SJCRH30 (cell line): ENCODE results near the gene PTPRM. TPM values are rescaled to one million over a fixed set of nuclear protein-coding genes. Genes with fewer than 3 reads are reported as not detected.

Experiments used
- DNase-seq, 2 experiments: peaks; one replicate each; pipeline ENCODE4 v3.0.0-alpha.2; 2015 to 2020
- H3K27ac ChIP-seq: fragments of 250-450 bp; sonication (Bioruptor Pico); 2 replicates; pipeline ENCODE4 v1.5.1; 2020; ENCODE audit warnings: mild to moderate bottlenecking, moderate library complexity
- H3K27me3 ChIP-seq: fragments of 250-450 bp; sonication (Bioruptor Pico); 2 replicates; pipeline ENCODE4 v1.5.1; 2020; ENCODE audit warnings: mild to moderate bottlenecking, moderate library complexity
- H3K36me3 ChIP-seq: fragments of 250-450 bp; sonication (Bioruptor Pico); 2 replicates; pipeline ENCODE4 v1.5.1; 2020; ENCODE audit warnings: mild to moderate bottlenecking, moderate library complexity
- H3K4me1 ChIP-seq: fragments of 250-450 bp; sonication (Bioruptor Pico); 2 replicates; pipeline ENCODE4 v1.5.1; 2020; ENCODE audit warnings: mild to moderate bottlenecking, moderate library complexity
- H3K4me3 ChIP-seq: fragments of 250-450 bp; sonication (Bioruptor Pico); 2 replicates; pipeline ENCODE4 v1.5.1; 2020; ENCODE audit warnings: mild to moderate bottlenecking, moderate library complexity
- H3K9me3 ChIP-seq: fragments of 250-450 bp; sonication (Bioruptor Pico); replicated peaks from 2 replicates; pipeline ENCODE4 v1.5.1; 2020; ENCODE audit warnings: mild to moderate bottlenecking, moderate library complexity
- total RNA-seq: library from RNA; depleted of rRNA; stranded (reverse); fragments of >200 nt; shearing (Covaris generic); gene quantifications from 2 replicates; pipeline ENCODE4 v1.2.3, GENCODE V29; 2014

The PTPRM gene
- total RNA-seq, 1 experiment from 2014 or later: 10.1 TPM

DNA sequence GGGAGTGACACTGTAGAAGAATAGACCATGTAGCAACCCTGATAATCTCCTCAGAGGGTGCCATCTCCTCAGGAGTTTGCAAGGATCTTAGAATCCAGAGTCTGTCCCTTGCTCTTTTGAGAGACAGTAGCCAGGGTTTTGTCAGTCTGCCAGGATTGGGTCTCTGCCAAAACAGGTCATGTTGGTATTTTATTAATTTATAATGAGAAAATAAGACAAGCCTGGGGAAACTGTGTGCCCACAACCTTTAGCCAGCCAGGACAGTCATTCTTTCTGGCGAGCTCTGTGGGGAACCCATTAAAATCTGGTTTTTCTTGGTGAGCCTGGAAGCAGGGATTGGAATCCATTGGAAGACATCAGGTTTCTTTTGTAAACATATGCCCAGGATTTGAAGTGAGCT is 78.6 kb downstream of the PTPRM start:
- Histone ChIP-seq H3K27ac (no peak overlapping the region), H3K4me1 (no peaks in the 10 kb centered on the region), H3K4me3 (no peak overlapping the region), H3K9me3 (no peaks in the 10 kb centered on the region), H3K36me3 (no peaks in the 10 kb centered on the region), H3K27me3 (no peaks in the 10 kb centered on the region)
- no peak for DNase-seq

DNA sequence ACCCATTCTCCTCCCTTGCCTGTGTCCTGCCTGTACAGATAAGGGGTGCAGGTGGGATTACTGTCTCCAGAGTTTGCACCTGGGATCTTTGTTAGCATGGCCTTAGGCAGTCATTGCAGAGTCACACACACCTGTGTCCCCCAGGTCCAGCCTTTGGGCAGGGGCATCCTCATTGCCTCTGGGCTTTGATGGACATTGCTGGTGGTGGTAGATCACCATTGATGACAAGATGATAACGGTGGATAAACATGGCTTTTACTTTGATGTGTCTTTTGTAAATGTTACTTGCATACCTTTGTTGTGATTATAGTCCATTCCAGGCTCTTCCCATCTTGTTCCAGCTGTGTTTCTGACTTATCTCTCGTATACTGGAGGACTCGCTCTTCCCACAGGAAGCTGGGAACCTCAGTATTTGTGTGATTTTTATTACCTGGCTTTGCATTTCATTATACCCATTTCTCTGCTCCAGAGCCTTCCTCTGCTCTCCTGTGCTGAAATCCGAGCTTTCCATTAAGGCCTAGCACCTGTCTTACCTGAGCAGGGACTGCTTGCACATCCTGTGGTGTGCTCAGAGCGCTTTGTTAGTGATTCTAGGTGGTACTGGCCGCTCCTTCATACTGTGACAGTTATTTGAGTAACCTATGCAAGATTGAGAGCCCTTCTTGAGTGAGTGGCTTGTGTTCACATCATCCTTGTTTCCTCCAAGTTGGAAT is 79.2 kb downstream of the PTPRM start:
- no peak for DNase-seq
- Histone ChIP-seq H3K27me3 (no peaks in the 10 kb centered on the region), H3K4me3 (no peak overlapping the region), H3K9me3 (no peaks in the 10 kb centered on the region), H3K4me1 (no peaks in the 10 kb centered on the region), H3K27ac (no peak overlapping the region), H3K36me3 (no peaks in the 10 kb centered on the region)

DNA sequence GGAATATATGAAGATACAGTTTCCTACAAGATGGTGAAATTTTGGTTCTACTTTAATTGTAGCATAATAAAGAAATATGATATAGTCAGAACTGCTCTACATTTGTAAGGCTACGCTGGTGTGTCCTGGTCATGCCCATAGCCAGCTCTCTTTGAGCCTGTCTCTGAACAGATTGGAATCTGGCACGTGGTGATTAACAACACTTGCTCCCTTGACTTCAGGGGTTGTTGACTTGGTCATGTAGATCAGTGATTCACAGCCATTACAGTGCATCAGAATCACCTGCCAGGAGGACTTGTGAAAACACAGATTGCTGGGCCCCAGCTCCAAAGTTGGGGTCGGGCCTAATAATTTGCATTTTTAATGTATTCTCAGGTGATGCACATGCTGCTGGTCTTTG is 80.4 kb downstream of the PTPRM start:
- Histone ChIP-seq H3K27me3 (no peaks in the 10 kb centered on the region), H3K36me3 (no peaks in the 10 kb centered on the region), H3K27ac (no peak overlapping the region), H3K9me3 (no peaks in the 10 kb centered on the region), H3K4me1 (no peaks in the 10 kb centered on the region), H3K4me3 (no peak overlapping the region)
- DNase-seq: no peak

DNA sequence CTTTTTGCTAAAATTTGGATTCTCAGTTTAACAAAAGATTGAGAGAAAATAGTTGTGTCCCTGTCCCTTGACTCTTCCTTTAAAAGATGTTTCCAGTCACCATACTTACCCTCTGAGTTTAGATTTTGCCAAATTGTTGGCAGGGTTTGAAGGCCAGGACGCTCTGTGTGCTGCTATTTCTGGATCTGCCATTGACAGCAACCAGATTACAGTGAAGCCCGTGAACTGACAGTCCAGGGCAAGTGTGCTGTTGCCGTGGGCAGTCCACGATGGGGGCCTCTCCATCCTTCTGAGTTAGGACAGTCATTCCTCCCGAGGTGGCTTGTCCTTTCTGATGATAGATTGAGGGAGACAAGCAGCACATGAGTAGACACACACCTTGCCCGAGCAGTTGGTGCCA is 89.9 kb downstream of the PTPRM start:
- no peak overlapping the region for H3K27ac ChIP-seq
- no peak for DNase-seq
- H3K27me3 ChIP-seq: no peaks in the 10 kb centered on the region
- no peaks in the 10 kb centered on the region for H3K4me1 ChIP-seq
- H3K4me3 ChIP-seq: no peak overlapping the region
- no peaks in the 10 kb centered on the region for H3K9me3 ChIP-seq
- no peaks in the 10 kb centered on the region for H3K36me3 ChIP-seq

DNA sequence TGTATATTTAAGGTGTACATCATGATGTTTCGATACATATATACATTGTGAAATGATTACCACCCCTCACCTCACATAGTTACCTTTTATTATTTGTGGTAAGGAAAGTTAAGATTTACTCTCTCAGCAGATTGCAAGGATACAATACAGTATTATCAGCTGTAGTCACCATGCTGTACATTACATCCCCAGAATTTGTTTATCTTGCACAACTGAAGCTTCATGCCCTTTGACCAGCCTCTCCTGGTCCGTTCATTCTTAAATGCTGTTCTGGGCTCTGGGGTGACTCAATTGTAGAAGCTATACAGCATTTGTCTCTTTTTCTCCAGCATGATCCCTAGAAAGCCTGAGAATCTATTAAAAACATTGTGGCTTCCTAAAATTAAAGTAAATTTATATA is 90.8 kb downstream of the PTPRM start:
- no peaks in the 10 kb centered on the region for H3K4me1 ChIP-seq
- no peak overlapping the region for H3K27ac ChIP-seq
- no peak overlapping the region for H3K4me3 ChIP-seq
- H3K9me3 ChIP-seq: no peaks in the 10 kb centered on the region
- H3K27me3 ChIP-seq: no peaks in the 10 kb centered on the region
- DNase-seq: no peak
- no peaks in the 10 kb centered on the region for H3K36me3 ChIP-seq

DNA sequence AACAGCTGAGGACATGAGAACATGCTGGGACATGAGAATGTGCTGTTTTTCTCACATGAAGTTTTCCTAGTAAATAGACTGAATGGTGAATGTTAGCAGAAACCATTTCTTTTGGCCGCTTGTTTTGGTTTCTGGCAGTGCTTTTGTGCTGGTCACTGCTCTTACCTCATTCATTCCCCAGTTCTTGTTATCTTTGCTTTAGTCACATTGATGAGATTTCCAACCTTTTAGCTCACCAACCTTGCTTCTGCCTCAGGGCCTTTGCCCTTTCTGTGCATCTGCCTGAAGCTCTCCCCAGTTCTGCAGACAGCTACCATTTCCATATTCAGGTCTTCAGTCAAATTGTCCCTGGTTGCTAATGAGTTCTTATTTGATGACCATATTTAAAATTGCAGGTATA is 91.6 kb downstream of the PTPRM start:
- Histone ChIP-seq H3K9me3 (no peaks in the 10 kb centered on the region), H3K4me3 (no peak overlapping the region)
- DNase-seq: no peak

DNA sequence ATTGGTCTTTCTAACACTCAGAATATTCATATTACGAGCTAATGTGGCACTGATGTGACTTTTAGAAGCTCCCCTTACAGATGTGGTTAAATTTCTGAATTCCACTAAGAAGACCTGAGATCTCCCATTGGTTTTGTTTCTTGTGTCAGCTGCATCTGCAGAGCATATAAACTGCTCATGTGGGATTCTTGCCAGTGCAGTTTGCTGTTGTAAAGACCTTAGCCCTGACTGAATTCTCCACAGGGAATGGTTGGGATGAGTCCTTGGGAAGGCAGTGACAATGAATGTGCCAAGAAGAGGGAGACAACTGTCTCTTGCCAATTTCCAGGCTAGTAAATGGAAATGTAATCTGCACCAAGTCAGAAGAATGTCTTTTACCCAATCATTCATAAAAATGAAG is 94.1 kb downstream of the PTPRM start:
- no peaks in the 10 kb centered on the region for H3K4me1 ChIP-seq
- no peaks in the 10 kb centered on the region for H3K36me3 ChIP-seq
- no peak overlapping the region for H3K4me3 ChIP-seq
- H3K9me3 ChIP-seq: no peaks in the 10 kb centered on the region
- no peaks in the 10 kb centered on the region for H3K27me3 ChIP-seq
- no peak for DNase-seq
- H3K27ac ChIP-seq: no peak overlapping the region

More for the DNA sequence above, 91.6 kb downstream of the PTPRM start:
- H3K27me3 ChIP-seq: no peaks in the 10 kb centered on the region
- no peak overlapping the region for H3K27ac ChIP-seq
- no peaks in the 10 kb centered on the region for H3K36me3 ChIP-seq
- H3K4me1 ChIP-seq: no peaks in the 10 kb centered on the region

DNA sequence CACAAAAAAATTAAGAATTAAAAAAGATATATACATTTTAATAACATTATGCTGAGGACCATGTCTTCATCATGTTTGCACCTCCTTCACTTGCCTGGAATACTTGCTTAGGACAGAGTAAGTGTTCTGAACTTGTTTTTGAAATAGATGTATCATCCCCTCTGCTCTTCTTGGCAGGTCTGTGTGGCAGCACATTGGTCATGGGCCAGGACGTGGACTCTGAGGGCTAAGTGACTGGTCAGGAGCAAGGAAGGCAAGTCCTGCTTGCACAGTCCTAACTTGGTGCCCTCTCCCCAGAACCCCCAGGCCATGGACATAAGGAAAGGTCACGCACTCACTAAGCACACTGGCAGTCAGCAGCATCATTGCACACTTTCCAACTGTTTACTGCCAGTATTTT is 95.8 kb downstream of the PTPRM start:
- Histone ChIP-seq H3K4me1 (no peaks in the 10 kb centered on the region), H3K27ac (no peak overlapping the region), H3K4me3 (no peak overlapping the region), H3K27me3 (no peaks in the 10 kb centered on the region), H3K36me3 (no peaks in the 10 kb centered on the region), H3K9me3 (no peaks in the 10 kb centered on the region)
- DNase-seq: no peak

DNA sequence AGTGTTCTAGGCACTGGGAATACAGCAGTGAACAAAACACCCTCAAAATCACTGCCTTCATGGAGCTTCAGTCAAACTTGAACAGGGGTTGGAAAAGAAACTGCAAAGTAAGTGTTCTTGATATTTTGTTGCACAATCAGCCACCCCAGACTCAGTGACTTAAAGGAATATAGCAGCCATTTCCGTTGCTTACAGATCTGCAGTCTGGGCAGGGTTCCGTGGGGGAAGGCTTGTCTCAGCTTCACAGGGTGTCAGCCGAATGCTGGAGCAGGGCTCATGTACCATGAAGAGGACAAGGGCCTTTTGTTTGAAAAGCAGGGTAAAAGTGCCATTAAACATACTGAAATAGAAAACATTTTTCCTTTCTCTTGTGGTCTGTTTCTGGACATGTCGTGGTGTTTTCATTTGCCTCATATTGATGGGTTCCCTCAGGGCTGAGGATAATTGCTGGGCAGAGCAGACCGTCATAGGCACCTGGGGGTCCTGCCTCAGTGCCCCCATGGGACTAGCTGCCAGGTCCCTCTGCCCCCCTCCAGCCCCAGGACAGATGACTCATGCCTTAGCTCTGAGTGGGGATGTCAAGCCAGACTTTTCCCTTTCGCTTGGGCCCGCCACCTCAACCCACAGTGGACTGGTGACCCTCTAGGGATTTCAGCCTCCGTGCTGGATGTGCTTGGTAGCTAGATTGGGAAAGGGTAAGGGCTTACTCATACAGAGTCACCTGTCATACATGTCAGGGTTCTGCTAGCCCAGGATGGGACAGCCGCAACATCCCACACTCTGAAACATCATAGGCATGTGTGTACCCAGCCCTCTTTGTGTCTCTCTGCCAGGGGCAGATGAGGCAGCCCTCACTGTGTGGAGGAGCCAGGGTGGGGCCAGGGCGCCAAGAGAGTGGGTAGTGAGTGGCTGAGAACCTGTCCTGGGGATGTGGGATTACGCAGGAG is 96.5 kb downstream of the PTPRM start:
- Histone ChIP-seq H3K36me3 (no peaks in the 10 kb centered on the region), H3K27ac (no peak overlapping the region), H3K4me3 (no peak overlapping the region), H3K27me3 (no peaks in the 10 kb centered on the region), H3K4me1 (no peaks in the 10 kb centered on the region), H3K9me3 (no peaks in the 10 kb centered on the region)
- no peak for DNase-seq

DNA sequence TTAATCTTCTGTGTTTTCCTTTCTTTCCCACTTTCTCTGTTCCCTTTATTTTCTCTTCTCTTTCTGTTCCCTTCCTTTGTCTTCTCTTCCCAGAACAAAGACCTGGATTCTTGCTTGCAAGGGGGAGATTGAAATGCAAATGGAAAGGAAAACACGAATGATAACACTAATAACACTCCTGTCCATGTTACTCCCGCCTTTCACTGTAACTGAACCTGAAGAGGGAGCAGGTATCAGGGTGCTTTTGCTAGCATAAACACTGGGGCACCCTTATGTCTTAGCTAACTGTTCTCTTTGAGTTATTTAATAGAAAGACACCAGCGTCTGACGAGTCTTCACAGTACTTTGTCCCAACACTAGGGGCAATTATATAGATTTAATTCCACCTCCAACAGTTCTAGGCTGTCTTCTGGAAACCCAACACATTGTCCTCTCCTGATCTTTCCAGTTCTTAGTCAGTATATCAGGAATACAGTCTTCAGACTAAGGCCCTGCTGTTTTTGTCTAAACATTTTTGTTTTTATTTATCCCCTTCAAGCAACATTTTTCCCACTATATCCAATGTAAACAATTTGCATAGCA is 99.2 kb downstream of the PTPRM start:
- H3K27me3 ChIP-seq: no peaks in the 10 kb centered on the region
- H3K4me1 ChIP-seq: no peaks in the 10 kb centered on the region

DNA sequence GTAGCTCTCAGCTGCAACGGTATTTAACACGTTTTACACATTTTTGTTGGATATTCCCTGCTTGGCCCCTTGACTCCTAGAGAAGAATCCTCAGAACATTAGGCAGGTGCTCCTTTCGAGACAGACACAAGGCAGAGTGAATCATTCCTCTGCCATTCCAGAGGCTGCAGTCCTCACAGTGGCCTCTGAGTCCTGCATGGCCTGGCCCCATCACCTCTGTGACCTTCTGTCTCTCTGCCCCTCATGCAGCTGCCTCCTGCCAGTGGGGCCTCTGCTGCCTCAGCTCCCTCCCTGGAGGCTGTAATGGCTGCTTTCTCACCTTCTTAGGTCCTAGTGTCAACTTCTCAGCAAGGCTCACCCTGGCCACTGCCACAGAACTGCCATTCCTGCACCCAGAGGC is 101.3 kb downstream of the PTPRM start:
- Histone ChIP-seq H3K27ac (no peak overlapping the region), H3K27me3 (no peaks in the 10 kb centered on the region), H3K4me3 (no peak overlapping the region), H3K9me3 (no peaks in the 10 kb centered on the region), H3K4me1 (no peaks in the 10 kb centered on the region), H3K36me3 (no peaks in the 10 kb centered on the region)
- no peak for DNase-seq

More for the DNA sequence above, 99.2 kb downstream of the PTPRM start:
- Histone ChIP-seq H3K4me3 (no peak overlapping the region), H3K27ac (no peak overlapping the region), H3K9me3 (no peaks in the 10 kb centered on the region), H3K36me3 (no peaks in the 10 kb centered on the region)
- DNase-seq: no peak

DNA sequence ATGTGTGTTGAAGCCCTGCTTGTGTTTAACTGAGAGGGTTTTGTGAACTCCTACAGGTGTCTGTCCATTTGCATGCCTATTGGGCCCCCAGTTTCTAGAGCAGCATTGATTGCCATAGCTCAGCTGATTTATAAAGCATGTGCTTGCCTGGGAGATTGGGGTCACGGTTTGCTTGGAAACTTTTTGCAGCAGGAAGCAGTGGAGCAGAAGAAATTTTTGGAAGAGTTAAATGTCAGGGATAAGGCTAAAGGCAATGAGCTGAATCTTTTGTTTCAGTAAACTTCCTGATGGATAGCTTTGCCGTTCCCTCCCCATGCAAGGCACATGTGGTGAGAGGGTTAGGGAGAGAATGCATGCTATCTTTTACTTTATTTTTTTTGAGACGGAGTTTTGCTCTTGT is 102.2 kb downstream of the PTPRM start:
- Histone ChIP-seq H3K27me3 (no peaks in the 10 kb centered on the region), H3K4me1 (no peaks in the 10 kb centered on the region), H3K4me3 (no peak overlapping the region), H3K36me3 (no peaks in the 10 kb centered on the region), H3K27ac (no peak overlapping the region), H3K9me3 (no peaks in the 10 kb centered on the region)
- DNase-seq: no peak

DNA sequence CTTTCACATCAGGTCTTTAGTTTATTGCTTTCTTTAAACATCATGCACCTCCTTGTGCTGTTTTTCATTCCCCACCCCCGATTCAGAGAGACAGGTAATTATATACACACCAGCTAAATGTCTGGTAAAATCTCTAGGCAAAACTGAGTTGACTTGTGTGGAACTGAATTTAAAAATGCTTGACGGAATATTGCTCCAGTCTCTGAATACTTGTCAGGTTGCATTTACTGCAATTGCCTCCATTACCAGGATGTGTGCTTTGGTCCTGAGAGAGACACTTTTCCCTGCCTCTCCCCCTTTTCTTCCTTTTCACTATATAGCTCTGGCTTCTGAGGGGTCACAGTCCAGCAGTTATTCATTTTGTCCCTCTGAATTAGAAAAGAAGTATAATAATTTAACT is 104.0 kb downstream of the PTPRM start:
- H3K9me3 ChIP-seq: no peaks in the 10 kb centered on the region
- no peaks in the 10 kb centered on the region for H3K36me3 ChIP-seq
- H3K27ac ChIP-seq: no peak overlapping the region
- H3K4me1 ChIP-seq: no peaks in the 10 kb centered on the region
- no peaks in the 10 kb centered on the region for H3K27me3 ChIP-seq
- DNase-seq: no peak
- no peak overlapping the region for H3K4me3 ChIP-seq

DNA sequence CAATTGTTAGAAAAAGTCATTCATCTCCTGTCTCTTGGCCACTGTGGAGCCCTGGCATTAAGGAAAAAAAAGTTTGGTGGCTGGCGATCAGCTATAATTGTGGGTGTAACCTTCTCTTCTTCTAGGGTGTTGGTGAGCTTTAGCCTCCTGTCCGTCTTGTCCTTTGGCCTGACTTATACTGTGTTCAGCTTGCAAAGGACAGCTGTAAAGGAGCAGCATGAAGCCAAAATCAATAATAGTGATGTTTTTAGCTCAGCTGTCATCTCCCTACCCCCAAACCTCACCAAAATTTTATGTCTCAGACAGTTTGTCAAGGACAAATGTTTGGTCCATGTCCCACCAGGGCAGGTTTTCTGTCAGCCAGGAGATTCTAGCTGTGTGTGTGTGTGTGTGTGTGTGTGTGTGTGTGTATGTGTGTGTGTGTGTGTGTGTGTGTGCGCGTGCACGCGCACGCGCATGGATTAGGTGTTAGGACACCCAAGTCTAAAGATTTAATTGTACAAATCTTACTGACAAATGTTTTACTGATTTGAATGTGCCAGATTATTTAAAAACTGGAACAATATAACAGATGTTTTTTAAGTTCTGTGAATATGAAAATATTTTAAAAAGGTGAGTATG is 109.2 kb downstream of the PTPRM start:
- Histone ChIP-seq H3K27me3 (no peaks in the 10 kb centered on the region), H3K9me3 (no peaks in the 10 kb centered on the region), H3K4me1 (no peaks in the 10 kb centered on the region), H3K36me3 (no peaks in the 10 kb centered on the region), H3K4me3 (no peak overlapping the region), H3K27ac (no peak overlapping the region)
- no peak for DNase-seq

DNA sequence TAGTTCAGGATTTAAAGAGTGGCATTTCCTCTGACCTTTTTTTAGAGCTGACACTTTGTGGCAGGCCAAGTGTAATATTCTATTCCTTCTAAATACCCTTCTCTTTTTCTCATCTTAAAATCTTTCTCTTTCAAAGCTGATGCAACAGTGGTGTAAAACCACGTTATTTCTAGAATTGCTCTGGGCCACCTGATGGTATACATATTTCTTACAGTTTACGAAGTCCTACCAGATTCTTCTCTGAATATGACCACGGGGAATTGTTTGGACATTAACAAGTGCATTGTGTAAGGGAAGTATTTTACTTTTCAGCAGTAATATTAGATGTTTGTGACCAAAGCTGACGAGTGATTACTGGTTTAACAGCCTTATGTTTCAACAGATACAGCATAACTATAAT is 109.9 kb downstream of the PTPRM start:
- Histone ChIP-seq H3K4me3 (no peak overlapping the region), H3K27me3 (no peaks in the 10 kb centered on the region), H3K9me3 (no peaks in the 10 kb centered on the region), H3K27ac (no peak overlapping the region), H3K4me1 (no peaks in the 10 kb centered on the region), H3K36me3 (no peaks in the 10 kb centered on the region)
- DNase-seq: no peak
